Stomach (tissue), 4 donors: Measurements from ENCODE around the gene LARGE1.

Experiments used
- EP300 ChIP-seq: sonication (generic); formaldehyde crosslinking; IDR thresholded peaks from one replicate; pipeline ENCODE4 v1.6.1; 2017; ENCODE audit warnings: antibody characterized with exemption
- POLR2A ChIP-seq, 4 donors: fragments of 450-650 bp; IDR thresholded peaks; one replicate each; pipeline ENCODE4 v1.6.1; 2016; ENCODE audit warnings: antibody characterized with exemption in 4 of 4, control low read depth in 2 of 4, mild to moderate bottlenecking in 1 of 4, moderate library complexity in 1 of 4
- POLR2AphosphoS5 ChIP-seq, 3 donors: sonication (generic); formaldehyde crosslinking; IDR thresholded peaks; one replicate each; pipeline ENCODE4 v1.6.1; 2016; ENCODE audit warnings: antibody characterized with exemption in 3 of 3
- TF ChIP-seq, protein P1 (sequence below), 7 experiments: fragments of 450-650 bp in 4 of 7; fragments of 200-600 bp in 3 of 7; sonication (generic) in 3 of 7; IDR thresholded peaks; one replicate each; pipeline ENCODE4 v1.5.1; 2016 to 2019; ENCODE audit warnings: antibody characterized with exemption in 7 of 7, control low read depth in 2 of 7, mild to moderate bottlenecking in 1 of 7

DNA sequence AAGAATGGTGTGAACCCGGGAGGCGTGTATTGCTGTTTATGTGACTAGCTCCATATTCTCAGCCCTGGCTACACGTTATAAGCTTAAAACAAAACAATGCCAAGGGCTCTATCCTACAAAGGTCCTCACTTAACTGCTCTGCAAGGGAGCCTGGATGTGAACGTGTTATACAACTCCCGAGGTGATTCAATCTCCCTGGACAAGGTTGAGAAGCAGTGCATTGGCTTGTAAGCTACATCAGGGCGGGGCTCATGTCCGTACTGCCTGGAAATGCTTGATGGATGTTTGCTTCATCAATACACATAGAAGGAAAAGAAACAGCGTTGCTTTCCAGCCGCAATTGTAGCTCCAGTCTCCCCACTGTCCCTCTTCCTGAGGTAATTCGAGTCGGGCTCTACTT is 605.2 kb downstream of the LARGE1 start:
- no peak for TF ChIP-seq POLR2AphosphoS5 (IDR thresholded peaks at IDR 0.05)
- TF ChIP-seq EP300: no peak
- TF ChIP-seq, protein P1, sequence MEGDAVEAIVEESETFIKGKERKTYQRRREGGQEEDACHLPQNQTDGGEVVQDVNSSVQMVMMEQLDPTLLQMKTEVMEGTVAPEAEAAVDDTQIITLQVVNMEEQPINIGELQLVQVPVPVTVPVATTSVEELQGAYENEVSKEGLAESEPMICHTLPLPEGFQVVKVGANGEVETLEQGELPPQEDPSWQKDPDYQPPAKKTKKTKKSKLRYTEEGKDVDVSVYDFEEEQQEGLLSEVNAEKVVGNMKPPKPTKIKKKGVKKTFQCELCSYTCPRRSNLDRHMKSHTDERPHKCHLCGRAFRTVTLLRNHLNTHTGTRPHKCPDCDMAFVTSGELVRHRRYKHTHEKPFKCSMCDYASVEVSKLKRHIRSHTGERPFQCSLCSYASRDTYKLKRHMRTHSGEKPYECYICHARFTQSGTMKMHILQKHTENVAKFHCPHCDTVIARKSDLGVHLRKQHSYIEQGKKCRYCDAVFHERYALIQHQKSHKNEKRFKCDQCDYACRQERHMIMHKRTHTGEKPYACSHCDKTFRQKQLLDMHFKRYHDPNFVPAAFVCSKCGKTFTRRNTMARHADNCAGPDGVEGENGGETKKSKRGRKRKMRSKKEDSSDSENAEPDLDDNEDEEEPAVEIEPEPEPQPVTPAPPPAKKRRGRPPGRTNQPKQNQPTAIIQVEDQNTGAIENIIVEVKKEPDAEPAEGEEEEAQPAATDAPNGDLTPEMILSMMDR (IDR thresholded peaks at IDR 0.05): no peak
- no peak for TF ChIP-seq POLR2A (IDR thresholded peaks at IDR 0.05)
